ENCODE measurements around the gene TMEM115.

- TF ChIP-seq CTCF (IDR thresholded peaks at IDR 0.05) (peak in 2 of 4 experiments; percentile 21 to 66), POLR2AphosphoS5 (IDR thresholded peaks at IDR 0.05) (peak; percentile 73), POLR2A (IDR thresholded peaks at IDR 0.05) (no peak)
Measured at GRCh38 chr3:50321336-50322114, 37.8 kb downstream of the TMEM115 start.

Measured in prostate gland (tissue), 2 donors.